Sciatic nerve (tissue), 2 donors: ENCODE data around the gene MEST. TPM values are rescaled to one million over a fixed set of nuclear protein-coding genes. Genes with fewer than 3 reads are reported as not detected.
"Not testable (repeated sequence)": the region's sequence is repeated elsewhere in the genome, so short reads cannot be mapped to it uniquely, and the experiment has no call there.

Experiments
- ATAC-seq: fragments of 200-7000 bp; cut with Tn5 transposase; one replicate; pipeline ENCODE4 v1.9.1; 2020; ENCODE audit warnings: mild to moderate bottlenecking, moderate library complexity
- DNase-seq: peaks from one replicate; pipeline ENCODE4 v3.0.0-alpha.2; 2020; ENCODE audit warnings: low spot score
- intact Hi-C: fragments of 100-400 bp; cut with DNase I; formaldehyde crosslinking; loops from one replicate; pipeline ENCODE4 v1.14.2; 2022
- total RNA-seq: library from RNA; stranded (reverse); fragmentation: NEBNext Ultra II Directional; extraction: Animal tissue kit (Norgen Biotek cat#: 25700); gene quantifications from one replicate; pipeline ENCODE4 v1.2.1, GENCODE V29; 2021
- donor health status: DM: no; HTN: no; CAD: no.
- donor health status: DM: no; HTN: no; CAD: no.

MEST gene
- 72.0 TPM for total RNA-seq

DNA sequence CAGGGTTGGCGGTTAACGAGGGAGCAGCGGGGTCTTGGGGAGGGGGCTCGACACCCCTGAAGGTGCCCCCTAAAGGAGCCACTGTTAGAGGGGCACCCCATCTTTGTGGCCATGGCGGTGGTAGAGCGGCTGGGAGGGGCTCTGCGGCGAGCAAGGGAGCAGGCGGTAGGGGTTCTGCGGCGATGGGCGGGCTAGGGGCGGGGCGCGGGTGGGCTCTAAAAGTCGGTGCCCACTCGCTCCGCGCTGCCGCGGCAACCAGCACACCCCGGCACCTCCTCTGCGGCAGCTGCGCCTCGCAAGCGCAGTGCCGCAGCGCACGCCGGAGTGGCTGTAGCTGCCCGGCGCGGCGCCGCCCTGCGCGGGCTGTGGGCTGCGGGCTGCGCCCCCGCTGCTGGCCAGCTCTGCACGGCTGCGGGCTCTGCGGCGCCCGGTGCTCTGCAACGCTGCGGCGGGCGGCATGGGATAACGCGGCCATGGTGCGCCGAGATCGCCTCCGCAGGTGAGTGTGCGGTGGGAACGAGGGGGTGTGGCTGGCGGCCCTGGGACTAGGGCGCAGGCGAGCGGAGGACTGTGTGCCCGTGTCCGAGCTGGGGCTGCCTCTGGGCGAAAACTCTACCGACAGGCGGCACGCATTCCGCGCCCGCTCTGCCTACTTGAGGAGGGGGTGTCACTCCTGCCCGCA lies at the start of gene MEST:
Gene MEST (plus strand): TSS at position 245 of the 682 bp plus-strand sequence. CDS start 229 bp downstream, at position 474.
- peak; percentile 68 for ATAC-seq
- intact Hi-C loops, result no loop called here
- peak; percentile 59 for DNase-seq

DNA sequence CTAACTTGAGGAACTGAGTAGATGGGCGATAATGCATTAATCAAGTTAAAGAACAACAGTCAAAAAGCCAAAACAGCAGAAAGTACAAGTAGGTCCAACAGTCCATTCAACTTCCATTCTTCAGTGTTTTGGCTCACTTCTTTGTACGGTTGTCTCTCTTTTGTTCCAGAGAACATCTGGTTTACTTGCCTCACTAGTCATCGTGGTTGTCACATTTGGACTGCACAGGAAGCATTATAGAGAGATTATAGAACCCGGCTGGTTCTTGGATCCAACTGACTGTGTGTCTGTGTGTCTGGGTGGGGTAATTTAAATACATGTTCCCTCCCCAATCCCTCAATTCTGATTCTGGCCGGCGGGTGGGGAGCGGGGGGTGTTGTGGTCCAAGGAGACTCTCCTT lies 49.3 kb upstream of the MEST start:
- DNase-seq (no peak), ATAC-seq (no peak)
- intact Hi-C loops, result no loop called here

- no peak for DNase-seq
- intact Hi-C loops, result no loop called here
- ATAC-seq, result no peak
Observed at GRCh38 chr7:130444234-130444633, 47.7 kb upstream of the MEST start.

DNA sequence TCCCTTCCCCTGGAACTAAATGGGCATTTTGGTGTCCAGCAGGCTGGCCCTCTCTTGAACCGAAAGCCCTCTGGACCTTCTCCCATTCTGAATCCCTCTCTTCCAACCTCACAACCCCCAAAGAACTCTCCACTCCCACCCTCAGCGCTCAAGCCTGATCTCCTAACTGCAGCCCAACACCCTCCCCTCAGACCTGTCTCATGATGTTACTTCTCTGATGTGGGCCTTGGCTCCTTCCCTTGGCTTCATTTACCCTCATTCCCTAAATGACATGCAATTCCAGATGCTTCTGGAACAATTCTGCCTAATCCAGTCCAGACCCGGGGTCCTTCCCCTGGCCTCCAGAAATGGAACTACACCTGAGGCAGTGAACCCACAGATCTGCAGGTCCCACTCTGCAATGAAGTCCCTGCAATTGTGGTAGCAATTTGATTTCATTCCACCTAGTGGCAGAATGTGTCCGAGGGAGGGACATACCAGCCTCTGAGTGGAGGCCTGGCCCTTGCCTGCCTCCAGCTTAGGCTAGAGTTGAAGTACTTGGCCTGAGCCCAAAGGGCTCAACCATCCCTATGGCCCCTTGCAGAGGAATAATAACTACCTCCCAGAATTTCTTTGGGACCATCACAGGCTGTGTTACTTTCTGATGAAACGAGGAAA lies 47.0 kb upstream of the MEST start:
- no peak for ATAC-seq
- intact Hi-C loops, result no loop called here

DNA sequence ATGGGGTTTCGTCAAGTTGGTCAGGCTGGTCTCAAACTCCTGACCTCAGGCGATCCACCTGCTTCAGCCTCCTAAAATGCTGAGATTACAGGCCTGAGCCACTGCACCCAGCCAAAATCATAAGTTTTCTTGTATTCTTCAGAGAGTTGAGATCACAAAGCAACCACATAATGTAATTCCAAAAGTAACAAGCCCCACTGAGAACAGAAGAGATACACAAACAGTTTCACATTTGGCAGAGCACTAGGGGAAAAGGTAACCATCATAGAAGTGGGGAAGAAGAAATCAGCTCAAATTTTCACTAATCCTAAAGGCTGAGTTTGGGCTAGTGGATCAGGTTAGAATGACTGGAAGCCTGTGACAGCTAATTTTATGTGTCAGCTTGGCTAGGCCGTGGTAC lies 45.6 kb upstream of the MEST start:
- DNase-seq (no peak), ATAC-seq (no peak)
- intact Hi-C loops, result no loop called here

More for the DNA sequence above, 47.0 kb upstream of the MEST start:
- DNase-seq, result no peak

DNA sequence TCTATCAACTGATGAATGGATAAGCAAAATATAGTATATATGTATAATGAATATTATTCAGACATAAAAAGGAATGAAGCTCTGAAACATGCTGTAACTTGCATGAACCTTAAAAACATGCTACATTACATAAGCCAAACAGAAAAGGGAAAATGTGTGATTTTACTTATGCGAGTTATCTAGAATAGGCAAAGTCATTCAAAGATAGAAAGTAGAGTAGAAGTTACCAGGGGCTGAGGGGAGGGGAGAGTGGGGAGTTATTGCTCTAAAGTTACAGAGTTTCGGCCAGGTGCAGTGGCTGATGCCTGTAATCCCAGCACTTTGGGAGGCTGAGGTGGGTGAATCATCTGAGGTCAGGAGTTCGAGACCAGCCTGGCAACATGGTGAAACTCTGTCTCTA lies 40.5 kb upstream of the MEST start:
- intact Hi-C loops, ATAC-seq, DNase-seq: not testable (repeated sequence)

DNA sequence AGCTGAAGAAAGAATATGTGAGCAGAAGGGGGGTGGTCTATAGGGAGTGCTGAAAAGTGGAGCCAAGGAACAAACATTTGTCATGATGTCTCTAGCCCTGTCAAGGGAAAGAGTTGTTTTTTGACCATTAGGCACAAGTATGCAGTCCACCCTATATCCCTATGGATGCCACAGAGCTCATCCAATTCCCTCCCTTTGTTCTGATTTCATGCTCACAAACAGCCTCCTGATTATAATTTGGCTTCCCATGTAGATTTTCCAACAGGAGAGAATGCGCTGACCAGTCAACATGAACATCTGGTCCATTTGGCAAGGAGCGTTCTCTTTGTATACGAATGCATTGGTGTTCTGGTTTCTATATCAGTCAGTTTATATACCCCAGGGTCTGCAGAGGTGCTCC lies 38.9 kb upstream of the MEST start:
- intact Hi-C loops, result no loop called here
- ATAC-seq (no peak), DNase-seq (no peak)

GRCh38 chr7:130454959-130455358 lies 36.9 kb upstream of the MEST start:
- intact Hi-C loops, result no loop called here
- no peak for ATAC-seq

GRCh38 chr7:130458257-130458656 lies 33.6 kb upstream of the MEST start:
- ATAC-seq (no peak), DNase-seq (no peak)
- intact Hi-C loops, result no loop called here

More at GRCh38 chr7:130454959-130455358, 36.9 kb upstream of the MEST start:
- DNase-seq, result no peak

GRCh38 chr7:130461272-130461671 lies 30.6 kb upstream of the MEST start:
- no peak for ATAC-seq
- intact Hi-C loops, result no loop called here

GRCh38 chr7:130463553-130464434 lies 28.1 kb upstream of the MEST start:
- intact Hi-C loops, result no loop called here
- no peak for DNase-seq
- no peak for ATAC-seq

More at GRCh38 chr7:130461272-130461671, 30.6 kb upstream of the MEST start:
- DNase-seq, result no peak

DNA sequence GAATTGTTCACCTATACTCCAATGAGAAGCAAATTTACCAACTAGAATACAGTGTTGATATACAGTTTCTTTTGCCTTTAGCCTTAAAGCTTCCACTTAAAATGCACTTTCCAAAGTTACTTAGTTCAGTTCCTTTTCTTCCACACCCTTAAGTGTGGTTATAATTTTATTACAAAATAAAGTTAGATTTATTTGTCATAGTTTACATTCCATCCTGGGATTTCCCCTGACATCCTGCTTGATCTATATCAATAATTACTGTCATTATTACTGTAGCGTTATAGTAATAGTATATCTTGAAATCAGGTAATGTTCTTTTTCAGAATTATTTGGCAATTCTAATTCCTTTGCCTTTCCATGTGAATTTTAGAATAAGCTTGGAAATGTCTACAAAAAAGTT lies 23.3 kb upstream of the MEST start:
- DNase-seq, result no peak
- no peak for ATAC-seq
- intact Hi-C loops, result no loop called here

DNA sequence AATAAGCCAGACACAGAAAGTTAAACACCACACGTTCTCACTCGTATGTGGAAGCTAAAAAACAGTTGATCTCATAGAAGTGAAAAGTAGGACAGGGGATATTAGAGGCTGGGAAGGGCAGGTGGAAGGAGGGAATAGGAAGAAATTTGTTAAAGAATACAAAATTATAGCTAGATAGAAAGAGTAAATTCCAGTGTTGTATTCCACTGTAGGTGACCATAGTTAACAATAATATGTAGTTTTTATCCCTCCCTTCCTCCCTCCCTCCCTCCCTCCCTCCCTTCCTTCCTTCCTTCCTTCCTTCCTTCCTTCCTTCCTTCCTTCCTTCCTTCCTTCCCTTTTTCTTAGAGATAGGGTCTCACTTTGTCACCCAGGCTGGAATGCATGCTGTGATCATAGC lies 19.9 kb upstream of the MEST start:
- intact Hi-C loops, result no loop called here

GRCh38 chr7:130473289-130473688 lies 18.6 kb upstream of the MEST start:
- no peak for DNase-seq
- intact Hi-C loops, result no loop called here
- ATAC-seq, result peak; percentile 36

More for the DNA sequence above, 19.9 kb upstream of the MEST start:
- DNase-seq (no peak), ATAC-seq (no peak)

DNA sequence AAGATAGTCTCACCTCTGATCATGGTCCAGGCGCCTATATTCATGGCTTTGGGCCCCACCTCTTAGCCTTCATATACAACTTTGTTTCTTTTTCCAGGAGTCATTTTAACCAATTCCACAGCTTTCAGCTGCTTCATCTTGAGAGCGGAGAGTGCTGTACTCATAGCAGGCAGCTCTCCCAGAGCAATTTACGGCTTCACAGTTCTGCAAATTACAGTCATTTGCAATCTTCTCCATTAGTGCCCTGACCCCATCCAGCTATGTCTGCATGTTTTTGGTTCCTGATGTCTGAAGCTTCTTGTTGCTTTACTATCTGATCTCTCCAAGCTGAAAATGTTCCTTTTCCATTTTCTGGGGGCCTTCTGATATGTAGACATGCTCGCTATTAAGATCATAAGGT lies 18.0 kb upstream of the MEST start:
- intact Hi-C loops, result no loop called here
- DNase-seq (no peak), ATAC-seq (no peak)

DNA sequence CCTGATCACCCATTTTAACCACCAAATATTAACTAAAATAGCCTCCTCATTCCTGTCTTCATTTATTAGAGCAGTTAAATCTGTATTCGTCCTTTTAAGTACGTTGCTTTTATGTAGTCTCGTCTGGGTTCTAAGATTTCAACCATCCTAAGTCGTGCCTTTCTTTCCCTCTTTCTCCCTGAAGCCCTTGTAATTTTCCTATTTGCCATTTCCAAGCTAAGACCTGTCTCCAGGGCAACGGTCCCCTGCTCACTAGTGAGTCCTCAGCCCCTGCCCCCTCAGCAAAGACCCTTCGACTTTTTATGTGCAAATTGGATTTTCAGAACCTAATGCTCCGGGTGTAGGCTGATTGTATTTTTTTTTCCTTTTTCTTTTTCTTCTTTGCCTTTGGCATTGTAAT lies 16.1 kb upstream of the MEST start:
- no peak for ATAC-seq
- intact Hi-C loops, result no loop called here
- DNase-seq, result no peak

DNA sequence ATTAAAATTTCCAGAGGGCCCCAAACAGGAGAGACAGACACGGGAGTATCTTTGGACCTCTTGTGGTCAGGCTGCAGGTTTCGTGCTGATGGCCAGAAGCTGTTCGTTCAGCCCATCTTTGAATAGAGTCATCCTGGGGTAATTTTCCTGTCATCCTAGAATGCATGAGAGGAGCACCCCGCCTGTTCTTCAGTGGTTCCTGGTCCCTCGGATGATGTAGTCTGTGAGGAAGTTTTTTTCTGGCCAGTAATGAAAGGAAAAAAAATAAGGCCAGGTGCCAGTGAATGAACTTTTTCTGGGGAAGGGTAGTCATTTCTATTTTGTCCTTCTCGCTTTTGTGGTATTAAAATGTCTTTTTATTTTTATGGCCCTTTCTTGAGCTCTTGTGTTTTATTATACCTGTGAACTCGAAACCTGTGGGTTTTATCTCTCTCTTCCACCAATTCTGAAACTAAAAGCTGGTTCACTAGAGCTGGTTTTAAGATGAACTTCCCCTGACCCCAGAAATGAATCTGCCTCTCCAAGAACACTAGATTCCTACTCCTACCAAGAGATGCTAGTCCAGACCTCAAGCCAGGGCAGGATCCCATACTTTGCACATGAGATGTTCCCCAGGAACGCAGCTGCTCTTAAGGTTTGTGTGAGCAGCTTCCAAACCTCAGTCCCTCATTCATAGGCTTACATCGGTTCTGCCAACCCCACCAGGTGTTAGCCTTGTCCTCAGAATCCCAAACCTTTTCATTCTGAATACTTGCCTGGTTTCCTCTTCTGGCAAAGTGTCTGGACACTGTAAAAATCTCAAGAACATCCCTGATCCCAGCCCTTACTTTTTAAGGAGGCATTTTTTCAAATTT lies 15.4 kb upstream of the MEST start:
- no peak for ATAC-seq
- intact Hi-C loops, result no loop called here
- no peak for DNase-seq

DNA sequence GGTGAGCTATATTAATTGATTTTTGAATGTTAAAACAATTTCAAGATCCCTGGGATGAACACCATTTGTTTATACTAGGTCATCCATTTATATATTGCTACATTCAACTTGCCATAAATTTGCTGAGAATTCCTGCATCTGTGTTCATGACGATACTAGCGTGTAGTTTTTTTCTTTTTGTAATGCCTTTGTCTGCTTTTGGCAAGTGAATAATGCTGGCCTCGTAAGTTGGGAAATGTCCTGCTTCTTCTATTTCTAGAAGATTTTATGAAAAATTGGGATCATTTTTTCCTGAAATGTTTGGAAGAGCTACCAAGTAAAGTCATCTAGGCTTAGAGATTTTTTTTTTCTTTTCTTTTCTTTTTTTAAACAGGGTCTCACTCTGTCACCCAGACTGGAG lies 12.9 kb upstream of the MEST start:
- DNase-seq (no peak), ATAC-seq (no peak)
- intact Hi-C loops, result no loop called here
